C4-2B (cell line): ENCODE measurements around the gene RPS3.
A peak's percentile ranks its signal among the peaks of the same experiment; 100 is the strongest.

Experiments used
- ZFX ChIP-seq: fragments of 450-650 bp; IDR thresholded peaks from 2 replicates; pipeline ENCODE4 v1.6.1; 2017
- TF ChIP-seq, protein P1 (sequence below): fragments of 450-650 bp; conservative IDR thresholded peaks from 2 replicates; pipeline ENCODE4 v1.5.1; 2017; ENCODE audit warnings: mild to moderate bottlenecking

DNA sequence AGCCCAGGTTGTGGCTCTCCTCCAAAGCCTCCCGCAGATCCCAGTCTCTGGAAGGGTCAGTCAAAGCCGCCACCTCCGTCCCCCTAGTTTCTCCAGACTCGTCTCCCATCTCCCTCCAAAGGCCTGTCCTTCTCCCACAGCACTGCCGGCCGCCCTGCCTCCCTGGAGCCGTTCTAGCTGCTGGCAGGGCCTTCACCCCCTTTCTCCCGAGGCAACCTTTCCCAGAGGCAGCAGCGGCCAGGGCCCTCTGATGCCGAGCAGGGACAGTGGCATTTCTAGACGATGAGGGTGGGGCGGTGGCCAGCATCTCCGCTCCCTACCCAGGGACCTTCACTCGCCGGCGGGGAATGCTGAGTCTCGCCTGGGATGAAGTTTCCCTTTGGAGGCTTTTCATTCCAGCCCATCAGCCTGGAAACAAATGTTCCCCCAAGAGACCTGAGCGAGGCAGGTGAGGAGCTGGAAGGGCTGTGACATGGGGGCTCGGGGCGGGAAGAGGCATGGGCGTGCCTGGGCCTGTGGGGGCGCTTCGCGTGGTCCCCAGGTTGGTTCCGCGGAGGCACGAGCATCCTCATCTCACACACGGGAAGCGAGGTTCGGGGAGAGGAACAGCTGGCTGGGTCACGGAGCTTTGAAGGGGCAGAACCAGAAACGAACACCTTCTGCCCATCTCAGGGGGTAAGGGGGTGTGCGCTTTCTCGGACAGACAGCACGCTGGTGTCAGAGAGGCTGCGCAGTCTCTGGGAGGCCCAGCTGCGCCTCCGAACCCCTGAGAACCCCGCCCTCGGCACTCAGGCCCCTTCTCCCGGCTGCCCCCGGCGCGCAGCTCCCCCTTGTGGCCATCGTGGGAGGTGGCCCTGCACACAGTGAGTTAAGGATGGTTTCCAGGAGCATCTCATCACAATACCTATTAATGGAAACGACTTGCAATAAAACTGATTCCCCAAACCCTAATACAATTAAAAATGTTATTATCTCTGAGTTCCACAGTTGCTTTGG lies 51.8 kb downstream of the RPS3 start:
- TF ChIP-seq, protein P1, sequence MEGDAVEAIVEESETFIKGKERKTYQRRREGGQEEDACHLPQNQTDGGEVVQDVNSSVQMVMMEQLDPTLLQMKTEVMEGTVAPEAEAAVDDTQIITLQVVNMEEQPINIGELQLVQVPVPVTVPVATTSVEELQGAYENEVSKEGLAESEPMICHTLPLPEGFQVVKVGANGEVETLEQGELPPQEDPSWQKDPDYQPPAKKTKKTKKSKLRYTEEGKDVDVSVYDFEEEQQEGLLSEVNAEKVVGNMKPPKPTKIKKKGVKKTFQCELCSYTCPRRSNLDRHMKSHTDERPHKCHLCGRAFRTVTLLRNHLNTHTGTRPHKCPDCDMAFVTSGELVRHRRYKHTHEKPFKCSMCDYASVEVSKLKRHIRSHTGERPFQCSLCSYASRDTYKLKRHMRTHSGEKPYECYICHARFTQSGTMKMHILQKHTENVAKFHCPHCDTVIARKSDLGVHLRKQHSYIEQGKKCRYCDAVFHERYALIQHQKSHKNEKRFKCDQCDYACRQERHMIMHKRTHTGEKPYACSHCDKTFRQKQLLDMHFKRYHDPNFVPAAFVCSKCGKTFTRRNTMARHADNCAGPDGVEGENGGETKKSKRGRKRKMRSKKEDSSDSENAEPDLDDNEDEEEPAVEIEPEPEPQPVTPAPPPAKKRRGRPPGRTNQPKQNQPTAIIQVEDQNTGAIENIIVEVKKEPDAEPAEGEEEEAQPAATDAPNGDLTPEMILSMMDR: peak; percentile 93
- no peak for TF ChIP-seq ZFX
